HepG2 (cell line): ENCODE measurements around the gene ADGRD1. TPM values are rescaled to one million over a fixed set of nuclear protein-coding genes. Genes with fewer than 3 reads are reported as not detected.

ENCODE experiments used
- CREB1 ChIP-seq, 2 experiments: fragments of 450-650 bp in 1 of 2; IDR thresholded peaks; 2 replicates each; pipeline ENCODE4 v1.6.1; 2016 to 2017; ENCODE audit warnings: control low read depth in 1 of 2, mild to moderate bottlenecking in 1 of 2, missing compliant biosample characterization in 1 of 2, missing genetic modification characterization in 1 of 2
- HNF4G ChIP-seq, 2 experiments: sonication (generic) in 1 of 2; formaldehyde crosslinking in 1 of 2; IDR thresholded peaks; 2 replicates each; pipeline versions ENCODE4 v1.4.0 to v1.6.1; 2011 to 2020; ENCODE audit warnings: borderline replicate concordance in 2 of 2, low read depth in 2 of 2, mild to moderate bottlenecking in 2 of 2, low read length in 1 of 2, missing genetic modification reagents in 1 of 2, moderate library complexity in 1 of 2
- JARID2 ChIP-seq: sonication (generic); formaldehyde crosslinking; IDR thresholded peaks from 2 replicates; pipeline ENCODE4 v1.8.1; 2023; ENCODE audit warnings: missing genetic modification reagents, inconsistent platforms; ENCODE audit not compliant: insufficient replicate concordance
- SP2 ChIP-seq: sonication (generic); formaldehyde crosslinking; IDR thresholded peaks from 2 replicates; pipeline ENCODE4 v1.5.1; 2020; ENCODE audit warnings: mild to moderate bottlenecking, missing genetic modification reagents
- TBX2 ChIP-seq: sonication (generic); formaldehyde crosslinking; IDR thresholded peaks from 2 replicates; pipeline ENCODE4 v1.5.0; 2020; ENCODE audit warnings: missing genetic modification reagents, mild to moderate bottlenecking, borderline replicate concordance
- TMF1 ChIP-seq: sonication (generic); formaldehyde crosslinking; IDR thresholded peaks from 2 replicates; pipeline ENCODE4 v1.8.1; 2022; ENCODE audit warnings: low read depth, missing genetic modification reagents
- ZKSCAN1 ChIP-seq: fragments of 150-350 bp; IDR thresholded peaks from 2 replicates; pipeline ENCODE4 v1.6.1; 2014; ENCODE audit warnings: low read length
- ZMAT3 ChIP-seq: sonication (generic); formaldehyde crosslinking; conservative IDR thresholded peaks from 2 replicates; pipeline ENCODE4 v1.7.0; 2021; ENCODE audit warnings: missing genetic modification reagents
- ZNF24 ChIP-seq: fragments of 450-650 bp; IDR thresholded peaks from 2 replicates; pipeline ENCODE4 v1.6.1; 2017; ENCODE audit warnings: antibody characterized with exemption, mild to moderate bottlenecking
- ZNF446 ChIP-seq: sonication (generic); formaldehyde crosslinking; IDR thresholded peaks from 2 replicates; pipeline ENCODE4 v1.5.0; 2020; ENCODE audit warnings: mild to moderate bottlenecking, missing genetic modification reagents
- ZNF746 ChIP-seq: sonication (generic); formaldehyde crosslinking; IDR thresholded peaks from 2 replicates; pipeline ENCODE4 v1.8.0; 2022; ENCODE audit warnings: mild to moderate bottlenecking, missing genetic modification reagents
- polyA plus RNA-seq, 8 experiments: library from polyadenylated mRNA; depleted of rRNA in 3 of 8; stranded (reverse) in 7 of 8; unstranded in 1 of 8; fragments of >200 nt; fragmentation: Illumina TruSeq in 4 of 8; extraction: Trizol in 4 of 8; gene quantifications; 2 replicates each; pipeline versions ENCODE4 v1.2.1 to v1.2.3, GENCODE V29; 2011 to 2016; ENCODE audit warnings: low read depth in 4 of 8, missing spikeins in 1 of 8, mixed read lengths in 1 of 8; ENCODE audit not compliant: insufficient read depth in 1 of 8
- total RNA-seq, 5 experiments: library from RNA; depleted of rRNA; stranded (reverse); fragments of >200 nt; fragmentation: Illumina TruSeq; extraction: Trizol; gene quantifications; 2 replicates each; pipeline ENCODE4 v1.2.3, GENCODE V29; 2016; ENCODE audit warnings: low read depth in 1 of 5
- TF ChIP-seq, protein P1 (sequence below), 2 experiments: fragments of 450-650 bp in 1 of 2; sonication (generic) in 1 of 2; formaldehyde crosslinking in 1 of 2; IDR thresholded peaks; 2 replicates each; pipeline versions ENCODE4 v1.6.1 to v1.8.0; 2016 to 2022; ENCODE audit warnings: antibody characterized with exemption in 1 of 2, mild to moderate bottlenecking in 1 of 2, missing genetic modification reagents in 1 of 2
- TF ChIP-seq, protein P2 (sequence below): IDR thresholded peaks from 2 replicates; pipeline ENCODE4 v1.6.1; 2012; ENCODE audit warnings: inconsistent platforms
- TF ChIP-seq, protein P3 (sequence below): sonication (generic); formaldehyde crosslinking; IDR thresholded peaks from 2 replicates; pipeline ENCODE4 v1.5.0; 2020; ENCODE audit warnings: missing genetic modification reagents, mild to moderate bottlenecking, borderline replicate concordance
- TF ChIP-seq, protein P4 (sequence below): sonication (generic); formaldehyde crosslinking; IDR thresholded peaks from 2 replicates; pipeline ENCODE4 v1.8.1; 2023; ENCODE audit warnings: mild to moderate bottlenecking, moderate library complexity, missing genetic modification reagents

The ADGRD1 gene
- total and polyA plus RNA-seq, 2 of the 13 experiments (the other 11 are each of a cell fraction or from before 2014, with no cell fraction given): 0.46 to 12.4 TPM

DNA sequence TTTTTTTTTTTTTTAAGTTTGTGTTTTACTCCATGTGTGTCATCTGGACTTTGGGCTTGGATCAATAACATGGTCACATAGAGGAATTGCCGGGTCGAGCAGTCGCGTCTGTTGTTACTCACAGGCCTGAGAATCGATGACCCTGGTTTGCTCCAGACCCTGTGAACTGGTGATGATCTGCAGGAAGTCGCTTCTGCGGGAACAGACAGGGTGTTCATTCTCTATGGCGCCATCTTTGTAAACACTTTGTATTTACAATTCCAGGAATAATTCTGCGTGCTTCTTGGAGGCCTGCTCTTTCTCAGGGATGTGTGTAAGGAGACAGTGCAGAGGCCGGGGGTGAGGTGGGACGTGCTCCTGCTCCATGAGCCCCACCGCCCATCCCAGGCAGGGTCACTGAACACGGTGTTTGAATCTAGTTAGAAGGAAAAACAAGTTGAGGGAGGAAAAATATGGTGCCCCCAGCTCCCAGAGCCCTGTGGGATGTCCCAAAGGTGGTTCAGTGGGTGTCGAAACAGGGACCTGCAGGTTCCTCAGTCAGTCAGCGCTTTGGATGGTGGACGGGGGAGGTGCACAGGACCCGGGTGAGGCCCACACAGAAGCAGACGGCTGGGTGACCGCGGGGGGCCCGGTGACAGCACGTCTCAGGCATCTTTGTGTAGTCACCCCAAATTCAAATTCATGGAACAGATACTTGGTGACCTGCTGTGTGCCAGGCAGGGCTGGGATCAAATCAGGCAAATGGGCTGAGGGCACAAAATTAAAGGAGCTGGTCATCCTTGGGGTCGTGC, 58.8 kb downstream of the ADGRD1 start (continued):
- TF ChIP-seq, protein P1, sequence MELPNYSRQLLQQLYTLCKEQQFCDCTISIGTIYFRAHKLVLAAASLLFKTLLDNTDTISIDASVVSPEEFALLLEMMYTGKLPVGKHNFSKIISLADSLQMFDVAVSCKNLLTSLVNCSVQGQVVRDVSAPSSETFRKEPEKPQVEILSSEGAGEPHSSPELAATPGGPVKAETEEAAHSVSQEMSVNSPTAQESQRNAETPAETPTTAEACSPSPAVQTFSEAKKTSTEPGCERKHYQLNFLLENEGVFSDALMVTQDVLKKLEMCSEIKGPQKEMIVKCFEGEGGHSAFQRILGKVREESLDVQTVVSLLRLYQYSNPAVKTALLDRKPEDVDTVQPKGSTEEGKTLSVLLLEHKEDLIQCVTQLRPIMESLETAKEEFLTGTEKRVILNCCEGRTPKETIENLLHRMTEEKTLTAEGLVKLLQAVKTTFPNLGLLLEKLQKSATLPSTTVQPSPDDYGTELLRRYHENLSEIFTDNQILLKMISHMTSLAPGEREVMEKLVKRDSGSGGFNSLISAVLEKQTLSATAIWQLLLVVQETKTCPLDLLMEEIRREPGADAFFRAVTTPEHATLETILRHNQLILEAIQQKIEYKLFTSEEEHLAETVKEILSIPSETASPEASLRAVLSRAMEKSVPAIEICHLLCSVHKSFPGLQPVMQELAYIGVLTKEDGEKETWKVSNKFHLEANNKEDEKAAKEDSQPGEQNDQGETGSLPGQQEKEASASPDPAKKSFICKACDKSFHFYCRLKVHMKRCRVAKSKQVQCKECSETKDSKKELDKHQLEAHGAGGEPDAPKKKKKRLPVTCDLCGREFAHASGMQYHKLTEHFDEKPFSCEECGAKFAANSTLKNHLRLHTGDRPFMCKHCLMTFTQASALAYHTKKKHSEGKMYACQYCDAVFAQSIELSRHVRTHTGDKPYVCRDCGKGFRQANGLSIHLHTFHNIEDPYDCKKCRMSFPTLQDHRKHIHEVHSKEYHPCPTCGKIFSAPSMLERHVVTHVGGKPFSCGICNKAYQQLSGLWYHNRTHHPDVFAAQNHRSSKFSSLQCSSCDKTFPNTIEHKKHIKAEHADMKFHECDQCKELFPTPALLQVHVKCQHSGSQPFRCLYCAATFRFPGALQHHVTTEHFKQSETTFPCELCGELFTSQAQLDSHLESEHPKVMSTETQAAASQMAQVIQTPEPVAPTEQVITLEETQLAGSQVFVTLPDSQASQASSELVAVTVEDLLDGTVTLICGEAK (IDR thresholded peaks at IDR 0.05): no peak
- TF ChIP-seq, protein P1 (CRISPR knock-in tag; IDR thresholded peaks at IDR 0.05): peak; percentile 59; the same call in 1 of the 2 replicates
- TF ChIP-seq, protein P2, sequence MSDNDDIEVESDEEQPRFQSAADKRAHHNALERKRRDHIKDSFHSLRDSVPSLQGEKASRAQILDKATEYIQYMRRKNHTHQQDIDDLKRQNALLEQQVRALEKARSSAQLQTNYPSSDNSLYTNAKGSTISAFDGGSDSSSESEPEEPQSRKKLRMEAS: peak; percentile 82
- TF ChIP-seq, protein P3, sequence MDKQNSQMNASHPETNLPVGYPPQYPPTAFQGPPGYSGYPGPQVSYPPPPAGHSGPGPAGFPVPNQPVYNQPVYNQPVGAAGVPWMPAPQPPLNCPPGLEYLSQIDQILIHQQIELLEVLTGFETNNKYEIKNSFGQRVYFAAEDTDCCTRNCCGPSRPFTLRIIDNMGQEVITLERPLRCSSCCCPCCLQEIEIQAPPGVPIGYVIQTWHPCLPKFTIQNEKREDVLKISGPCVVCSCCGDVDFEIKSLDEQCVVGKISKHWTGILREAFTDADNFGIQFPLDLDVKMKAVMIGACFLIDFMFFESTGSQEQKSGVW (CRISPR knock-in tag): no peak
- TF ChIP-seq ZKSCAN1 (no peak), CREB1 (IDR thresholded peaks at IDR 0.05) (peak; percentile 81), CREB1 (CRISPR knock-in tag; IDR thresholded peaks at IDR 0.05) (peak; percentile 85), JARID2 (CRISPR knock-in tag) (no peak), ZNF446 (CRISPR knock-in tag) (0 out of 2 replicates have a peak, but pooled peaks have one; percentile 34), TBX2 (CRISPR knock-in tag) (peak; percentile 91), HNF4G (IDR thresholded peaks at IDR 0.05; ENCODE audit: borderline replicate concordance, low read depth, low read length) (peak; percentile 91), HNF4G (CRISPR knock-in tag; IDR thresholded peaks at IDR 0.05; ENCODE audit: borderline replicate concordance, low read depth) (peak; percentile 96), ZNF24 (no peak), ZNF746 (CRISPR knock-in tag) (0 out of 2 replicates have a peak, but pooled peaks have one; percentile 55), ZMAT3 (peak; percentile 76; the same call in 1 of the 2 replicates), SP2 (peak; percentile 20; the same call in 1 of the 2 replicates), TMF1 (CRISPR knock-in tag) (no peak)
- TF ChIP-seq, protein P4, sequence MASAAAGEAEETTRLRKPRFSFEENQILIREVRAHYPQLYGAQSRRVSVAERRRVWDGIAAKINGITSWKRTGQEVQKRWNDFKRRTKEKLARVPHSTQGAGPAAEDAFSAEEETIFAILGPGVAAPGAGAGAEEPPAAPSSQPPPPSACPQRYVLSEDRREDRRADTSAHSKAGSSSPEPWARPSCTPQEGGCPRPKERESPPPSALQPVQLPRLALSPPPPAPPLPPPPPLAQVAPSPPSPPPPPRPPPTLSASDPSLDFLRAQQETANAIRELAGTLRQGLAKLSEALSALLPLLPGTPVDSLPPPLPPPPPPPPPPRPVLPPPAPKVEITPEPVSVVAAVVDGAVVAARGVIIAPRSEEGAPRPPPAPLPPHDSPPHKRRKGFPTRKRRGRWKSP: peak; percentile 83; the same call in 1 of the 2 replicates
